ENCODE data around the gene DNM3.

The DNM3 gene

DNA sequence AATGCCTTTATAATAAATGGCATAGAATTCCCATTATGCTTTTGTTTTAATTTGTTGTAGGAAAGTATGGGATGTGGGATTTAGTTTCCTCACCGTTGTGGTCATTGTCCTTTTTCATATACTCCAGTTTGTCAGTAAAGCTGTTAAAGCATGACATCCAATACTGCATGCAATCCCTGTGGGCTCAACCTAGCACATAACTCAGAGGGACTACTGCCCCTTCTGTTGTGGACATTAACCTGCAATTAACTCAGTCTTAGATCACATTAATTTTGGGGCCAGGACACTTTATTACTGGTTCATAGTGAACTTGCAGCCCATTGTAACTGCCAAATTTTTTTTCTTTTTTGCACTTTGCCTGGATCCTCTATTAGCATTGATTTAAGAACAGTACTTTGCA is 112.5 kb downstream of the DNM3 start:
- Histone ChIP-seq H3K36me3 (ENCODE audit: control insufficient read depth in 2 of 2, insufficient read depth in 1 of 2, low read length in 2 of 2) (no peaks in the 10 kb centered on the region), H3K27ac (ENCODE audit: extremely low read depth, low read depth, low read length) (no peak overlapping the region), H3K9me3 (ENCODE audit: control insufficient read depth, insufficient read depth, low read depth, low read length) (no peaks in the 10 kb centered on the region), H3K4me1 (ENCODE audit: control insufficient read depth, insufficient read depth, low read length) (no peaks in the 10 kb centered on the region), H3K4me3 (ENCODE audit: low read depth, low read length) (no peak overlapping the region)
- ChIA-PET POLR2A (no interaction called here), CTCF (interaction anchor here (0.5 to 2.0 kb wide), 5 partner anchors 30 to 167 kb away, joined by 3 to 7 read pairs (median 4); no protein-coding TSS in a partner anchor)
- TF ChIP-seq ZNF433 (tag by site-specific recombination; IDR thresholded peaks at IDR 0.05; ENCODE audit: low read depth) (no peak), BCL11B (tag by site-specific recombination; IDR thresholded peaks at IDR 0.05; ENCODE audit: low read depth) (no peak), ZNF426 (tag by site-specific recombination; IDR thresholded peaks at IDR 0.05) (no peak)
- TF ChIP-seq, protein P1, sequence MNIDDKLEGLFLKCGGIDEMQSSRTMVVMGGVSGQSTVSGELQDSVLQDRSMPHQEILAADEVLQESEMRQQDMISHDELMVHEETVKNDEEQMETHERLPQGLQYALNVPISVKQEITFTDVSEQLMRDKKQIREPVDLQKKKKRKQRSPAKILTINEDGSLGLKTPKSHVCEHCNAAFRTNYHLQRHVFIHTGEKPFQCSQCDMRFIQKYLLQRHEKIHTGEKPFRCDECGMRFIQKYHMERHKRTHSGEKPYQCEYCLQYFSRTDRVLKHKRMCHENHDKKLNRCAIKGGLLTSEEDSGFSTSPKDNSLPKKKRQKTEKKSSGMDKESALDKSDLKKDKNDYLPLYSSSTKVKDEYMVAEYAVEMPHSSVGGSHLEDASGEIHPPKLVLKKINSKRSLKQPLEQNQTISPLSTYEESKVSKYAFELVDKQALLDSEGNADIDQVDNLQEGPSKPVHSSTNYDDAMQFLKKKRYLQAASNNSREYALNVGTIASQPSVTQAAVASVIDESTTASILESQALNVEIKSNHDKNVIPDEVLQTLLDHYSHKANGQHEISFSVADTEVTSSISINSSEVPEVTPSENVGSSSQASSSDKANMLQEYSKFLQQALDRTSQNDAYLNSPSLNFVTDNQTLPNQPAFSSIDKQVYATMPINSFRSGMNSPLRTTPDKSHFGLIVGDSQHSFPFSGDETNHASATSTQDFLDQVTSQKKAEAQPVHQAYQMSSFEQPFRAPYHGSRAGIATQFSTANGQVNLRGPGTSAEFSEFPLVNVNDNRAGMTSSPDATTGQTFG (tag by site-specific recombination; IDR thresholded peaks at IDR 0.05; ENCODE audit: borderline replicate concordance), result no peak

DNA sequence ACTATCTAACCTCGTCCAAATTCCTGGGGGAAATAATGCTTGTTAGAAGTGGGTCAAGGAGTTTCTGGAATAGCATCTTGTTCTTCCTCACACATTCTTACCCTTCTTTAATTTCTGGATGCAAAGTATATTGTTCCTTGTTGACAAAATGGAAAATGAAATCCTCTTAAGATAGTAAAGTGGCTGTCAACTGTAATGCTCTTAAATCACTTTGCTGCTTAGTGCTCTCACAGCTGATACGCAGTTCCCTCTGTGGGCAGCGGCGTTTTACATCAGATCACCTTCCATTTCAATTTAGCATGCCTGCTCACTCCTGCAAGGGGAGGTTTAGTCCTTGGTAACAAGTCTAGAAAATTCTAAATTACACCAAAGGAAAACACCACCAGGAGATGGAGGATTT is 113.1 kb downstream of the DNM3 start:
- Histone ChIP-seq H3K36me3 (ENCODE audit: control insufficient read depth in 2 of 2, insufficient read depth in 1 of 2, low read length in 2 of 2) (no peaks in the 10 kb centered on the region), H3K4me1 (ENCODE audit: control insufficient read depth, insufficient read depth, low read length) (no peaks in the 10 kb centered on the region), H3K27ac (ENCODE audit: extremely low read depth, low read depth, low read length) (no peak overlapping the region), H3K9me3 (ENCODE audit: control insufficient read depth, insufficient read depth, low read depth, low read length) (no peaks in the 10 kb centered on the region), H3K4me3 (ENCODE audit: low read depth, low read length) (no peak overlapping the region)
- no peak for TF ChIP-seq ZFP3 (tag by site-specific recombination; IDR thresholded peaks at IDR 0.05; ENCODE audit: low read depth)
- no peak for TF ChIP-seq ZNF350 (tag by site-specific recombination; IDR thresholded peaks at IDR 0.05)
- no peak for TF ChIP-seq SCRT2 (tag by site-specific recombination; IDR thresholded peaks at IDR 0.05)
- no peak for TF ChIP-seq HOXC10 (CRISPR knock-in tag; IDR thresholded peaks at IDR 0.05)
- TF ChIP-seq, protein P2, sequence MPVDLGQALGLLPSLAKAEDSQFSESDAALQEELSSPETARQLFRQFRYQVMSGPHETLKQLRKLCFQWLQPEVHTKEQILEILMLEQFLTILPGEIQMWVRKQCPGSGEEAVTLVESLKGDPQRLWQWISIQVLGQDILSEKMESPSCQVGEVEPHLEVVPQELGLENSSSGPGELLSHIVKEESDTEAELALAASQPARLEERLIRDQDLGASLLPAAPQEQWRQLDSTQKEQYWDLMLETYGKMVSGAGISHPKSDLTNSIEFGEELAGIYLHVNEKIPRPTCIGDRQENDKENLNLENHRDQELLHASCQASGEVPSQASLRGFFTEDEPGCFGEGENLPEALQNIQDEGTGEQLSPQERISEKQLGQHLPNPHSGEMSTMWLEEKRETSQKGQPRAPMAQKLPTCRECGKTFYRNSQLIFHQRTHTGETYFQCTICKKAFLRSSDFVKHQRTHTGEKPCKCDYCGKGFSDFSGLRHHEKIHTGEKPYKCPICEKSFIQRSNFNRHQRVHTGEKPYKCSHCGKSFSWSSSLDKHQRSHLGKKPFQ (tag by site-specific recombination; IDR thresholded peaks at IDR 0.05), result no peak
- no peak for TF ChIP-seq ZBTB20 (tag by site-specific recombination; IDR thresholded peaks at IDR 0.05)
- no peak for TF ChIP-seq ZNF37A (tag by site-specific recombination; IDR thresholded peaks at IDR 0.05)
- POLR2A ChIA-PET, result no interaction called here
- CTCF ChIA-PET, result interaction anchor here (0.5 to 2.0 kb wide), 5 partner anchors 29 to 154 kb away, joined by 3 to 7 read pairs (median 4); no protein-coding TSS in a partner anchor

DNA sequence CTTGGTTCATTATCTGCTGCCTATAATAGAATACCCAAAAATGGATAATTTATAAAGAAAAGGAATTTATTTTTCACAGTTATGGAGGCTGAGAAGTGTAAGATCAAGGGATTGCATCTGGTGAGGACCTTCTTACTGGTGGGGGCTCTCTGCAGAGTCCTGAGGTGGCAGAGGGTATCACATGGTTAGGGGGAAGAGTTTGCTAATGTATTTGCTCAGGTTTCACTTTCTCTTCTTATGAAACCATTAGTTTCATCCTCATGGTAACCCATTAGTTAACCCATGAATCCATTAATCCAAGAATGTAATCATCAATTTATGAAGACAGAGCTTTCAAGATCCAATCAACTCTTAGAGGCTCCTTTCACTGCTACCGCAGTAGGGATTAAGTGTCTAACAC is 120.6 kb downstream of the DNM3 start:
- Histone ChIP-seq H3K4me3 (ENCODE audit: low read depth, low read length) (no peak overlapping the region), H3K27ac (ENCODE audit: extremely low read depth, low read depth, low read length) (no peak overlapping the region), H3K36me3 (ENCODE audit: control insufficient read depth in 2 of 2, insufficient read depth in 1 of 2, low read length in 2 of 2) (no peaks in the 10 kb centered on the region), H3K9me3 (ENCODE audit: control insufficient read depth, insufficient read depth, low read depth, low read length) (no peaks in the 10 kb centered on the region), H3K4me1 (ENCODE audit: control insufficient read depth, insufficient read depth, low read length) (no peaks in the 10 kb centered on the region)
- POLR2A ChIA-PET, result interaction anchor here (0.6 kb wide), 1 partner anchor 341 kb away, joined by 3 read pairs; no protein-coding TSS in a partner anchor
- CTCF ChIA-PET, result no interaction called here
- TF ChIP-seq ZNF239 (tag by site-specific recombination; IDR thresholded peaks at IDR 0.05) (no peak), ZNF529 (tag by site-specific recombination; IDR thresholded peaks at IDR 0.05; ENCODE audit: insufficient replicate concordance) (no peak), ZNF2 (tag by site-specific recombination; IDR thresholded peaks at IDR 0.05) (no peak), MZF1 (tag by site-specific recombination; IDR thresholded peaks at IDR 0.05; ENCODE audit: borderline replicate concordance) (no peak), ZNF133 (tag by site-specific recombination; IDR thresholded peaks at IDR 0.05) (no peak)
- TF ChIP-seq, protein P3, sequence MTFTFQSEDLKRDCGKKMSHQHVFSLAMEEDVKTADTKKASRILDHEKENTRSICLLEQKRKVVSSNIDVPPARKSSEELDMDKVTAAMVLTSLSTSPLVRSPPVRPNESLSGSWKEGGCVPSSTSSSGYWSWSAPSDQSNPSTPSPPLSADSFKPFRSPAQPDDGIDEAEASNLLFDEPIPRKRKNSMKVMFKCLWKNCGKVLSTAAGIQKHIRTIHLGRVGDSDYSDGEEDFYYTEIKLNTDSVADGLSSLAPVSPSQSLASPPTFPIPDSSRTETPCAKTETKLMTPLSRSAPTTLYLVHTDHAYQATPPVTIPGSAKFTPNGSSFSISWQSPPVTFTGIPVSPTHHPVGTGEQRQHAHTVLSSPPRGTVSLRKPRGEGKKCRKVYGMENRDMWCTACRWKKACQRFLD (tag by site-specific recombination; IDR thresholded peaks at IDR 0.05), result no peak
- TF ChIP-seq, protein P4, sequence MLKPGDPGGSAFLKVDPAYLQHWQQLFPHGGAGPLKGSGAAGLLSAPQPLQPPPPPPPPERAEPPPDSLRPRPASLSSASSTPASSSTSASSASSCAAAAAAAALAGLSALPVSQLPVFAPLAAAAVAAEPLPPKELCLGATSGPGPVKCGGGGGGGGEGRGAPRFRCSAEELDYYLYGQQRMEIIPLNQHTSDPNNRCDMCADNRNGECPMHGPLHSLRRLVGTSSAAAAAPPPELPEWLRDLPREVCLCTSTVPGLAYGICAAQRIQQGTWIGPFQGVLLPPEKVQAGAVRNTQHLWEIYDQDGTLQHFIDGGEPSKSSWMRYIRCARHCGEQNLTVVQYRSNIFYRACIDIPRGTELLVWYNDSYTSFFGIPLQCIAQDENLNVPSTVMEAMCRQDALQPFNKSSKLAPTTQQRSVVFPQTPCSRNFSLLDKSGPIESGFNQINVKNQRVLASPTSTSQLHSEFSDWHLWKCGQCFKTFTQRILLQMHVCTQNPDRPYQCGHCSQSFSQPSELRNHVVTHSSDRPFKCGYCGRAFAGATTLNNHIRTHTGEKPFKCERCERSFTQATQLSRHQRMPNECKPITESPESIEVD (tag by site-specific recombination; IDR thresholded peaks at IDR 0.05), result no peak
- TF ChIP-seq, protein P5, sequence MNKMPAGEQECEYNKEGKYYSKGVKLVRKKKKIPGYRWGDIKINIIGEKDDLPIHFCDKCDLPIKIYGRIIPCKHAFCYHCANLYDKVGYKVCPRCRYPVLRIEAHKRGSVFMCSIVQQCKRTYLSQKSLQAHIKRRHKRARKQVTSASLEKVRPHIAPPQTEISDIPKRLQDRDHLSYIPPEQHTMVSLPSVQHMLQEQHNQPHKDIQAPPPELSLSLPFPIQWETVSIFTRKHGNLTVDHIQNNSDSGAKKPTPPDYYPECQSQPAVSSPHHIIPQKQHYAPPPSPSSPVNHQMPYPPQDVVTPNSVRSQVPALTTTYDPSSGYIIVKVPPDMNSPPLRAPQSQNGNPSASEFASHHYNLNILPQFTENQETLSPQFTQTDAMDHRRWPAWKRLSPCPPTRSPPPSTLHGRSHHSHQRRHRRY (tag by site-specific recombination; IDR thresholded peaks at IDR 0.05), result no peak
- TF ChIP-seq, protein P6, sequence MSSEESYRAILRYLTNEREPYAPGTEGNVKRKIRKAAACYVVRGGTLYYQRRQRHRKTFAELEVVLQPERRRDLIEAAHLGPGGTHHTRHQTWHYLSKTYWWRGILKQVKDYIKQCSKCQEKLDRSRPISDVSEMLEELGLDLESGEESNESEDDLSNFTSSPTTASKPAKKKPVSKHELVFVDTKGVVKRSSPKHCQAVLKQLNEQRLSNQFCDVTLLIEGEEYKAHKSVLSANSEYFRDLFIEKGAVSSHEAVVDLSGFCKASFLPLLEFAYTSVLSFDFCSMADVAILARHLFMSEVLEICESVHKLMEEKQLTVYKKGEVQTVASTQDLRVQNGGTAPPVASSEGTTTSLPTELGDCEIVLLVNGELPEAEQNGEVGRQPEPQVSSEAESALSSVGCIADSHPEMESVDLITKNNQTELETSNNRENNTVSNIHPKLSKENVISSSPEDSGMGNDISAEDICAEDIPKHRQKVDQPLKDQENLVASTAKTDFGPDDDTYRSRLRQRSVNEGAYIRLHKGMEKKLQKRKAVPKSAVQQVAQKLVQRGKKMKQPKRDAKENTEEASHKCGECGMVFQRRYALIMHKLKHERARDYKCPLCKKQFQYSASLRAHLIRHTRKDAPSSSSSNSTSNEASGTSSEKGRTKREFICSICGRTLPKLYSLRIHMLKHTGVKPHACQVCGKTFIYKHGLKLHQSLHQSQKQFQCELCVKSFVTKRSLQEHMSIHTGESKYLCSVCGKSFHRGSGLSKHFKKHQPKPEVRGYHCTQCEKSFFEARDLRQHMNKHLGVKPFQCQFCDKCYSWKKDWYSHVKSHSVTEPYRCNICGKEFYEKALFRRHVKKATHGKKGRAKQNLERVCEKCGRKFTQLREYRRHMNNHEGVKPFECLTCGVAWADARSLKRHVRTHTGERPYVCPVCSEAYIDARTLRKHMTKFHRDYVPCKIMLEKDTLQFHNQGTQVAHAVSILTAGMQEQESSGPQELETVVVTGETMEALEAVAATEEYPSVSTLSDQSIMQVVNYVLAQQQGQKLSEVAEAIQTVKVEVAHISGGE (tag by site-specific recombination; conservative IDR thresholded peaks at IDR 0.05; ENCODE audit: low read depth), result no peak
